Measurements from ENCODE around the gene ZNF610. TPM values are rescaled to one million over a fixed set of nuclear protein-coding genes. Genes with fewer than 3 reads are reported as not detected.
A peak's percentile ranks its signal among the peaks of the same experiment; 100 is the strongest.
"Not testable (repeated sequence)": the region's sequence is repeated elsewhere in the genome, so short reads cannot be mapped to it uniquely, and the experiment has no call there.

The ZNF610 gene
- total RNA-seq, 1 experiment from 2014 or later: 0.29 TPM

DNA sequence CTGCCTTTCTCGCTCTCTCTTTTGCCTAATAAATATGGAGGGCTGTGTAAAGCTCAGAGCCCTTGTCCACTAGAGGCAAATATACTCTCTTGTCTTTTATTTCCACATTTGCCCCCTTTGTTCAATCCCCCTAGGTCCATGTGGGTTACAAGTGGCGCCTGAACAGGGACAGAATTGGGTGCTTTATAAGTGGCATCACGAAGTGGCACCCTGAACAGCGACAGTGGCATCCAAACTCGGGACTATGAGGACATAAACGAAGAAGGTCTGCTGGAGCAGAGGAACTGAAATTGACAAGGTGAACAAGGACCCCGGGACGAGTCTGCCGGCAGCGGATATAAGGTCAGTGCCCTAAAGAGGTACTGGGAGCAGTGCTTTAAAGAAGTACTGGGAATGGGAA is 4.3 kb upstream of the ZNF610 start:
- H3F3A ChIP-seq (ENCODE audit: low read length, unreplicated experiment): no peaks in the 10 kb centered on the region
- no peak overlapping the region for H3K4me2 ChIP-seq (ENCODE audit: low read length)
- H3K27me3 ChIP-seq (ENCODE audit: low read length): no peaks in the 10 kb centered on the region
- no TSS peak for BruUV-seq (replicated peaks)
- H3K36me3 ChIP-seq (ENCODE audit: low read depth, low read length): peaks cover 5% of the 10 kb centered on the region; the same call in 1 of the 2 replicates
- H4K20me1 ChIP-seq (ENCODE audit: low read length): no peaks in the 10 kb centered on the region
- no peaks in the 10 kb centered on the region for H3K4me1 ChIP-seq (ENCODE audit: insufficient read depth, low read length)
- no peaks in the 10 kb centered on the region for H3K79me2 ChIP-seq (ENCODE audit: low read length)
- no peak overlapping the region for H3K9ac ChIP-seq (ENCODE audit: low read length)
- no peak overlapping the region for H2AFZ ChIP-seq (ENCODE audit: low read length)
- CTCF ChIA-PET: no interaction called here
- POLR2A ChIA-PET (ENCODE audit: unreplicated experiment): no interaction called here
- H3K9me2 ChIP-seq (replicated peaks; ENCODE audit: low read length): no peaks in the 10 kb centered on the region
- intact Hi-C loops (cut with micrococcal nuclease): no loop called here
- H3K9me3 ChIP-seq (ENCODE audit: low read length): peaks cover 40% of the 10 kb centered on the region
- no peak for DNase-seq
- H3K27ac ChIP-seq (ENCODE audit: low read length): no peak overlapping the region
- ATAC-seq: no peak
- no peak overlapping the region for H3K4me3 ChIP-seq (ENCODE audit: low read length)
- no peak for TF ChIP-seq EZH2 (IDR thresholded peaks at IDR 0.05; ENCODE audit: low read length, unreplicated experiment)
- TF ChIP-seq EZH2phosphoT487 (IDR thresholded peaks at IDR 0.05; ENCODE audit: borderline replicate concordance, low read length): no peak
- TF ChIP-seq, protein P1, sequence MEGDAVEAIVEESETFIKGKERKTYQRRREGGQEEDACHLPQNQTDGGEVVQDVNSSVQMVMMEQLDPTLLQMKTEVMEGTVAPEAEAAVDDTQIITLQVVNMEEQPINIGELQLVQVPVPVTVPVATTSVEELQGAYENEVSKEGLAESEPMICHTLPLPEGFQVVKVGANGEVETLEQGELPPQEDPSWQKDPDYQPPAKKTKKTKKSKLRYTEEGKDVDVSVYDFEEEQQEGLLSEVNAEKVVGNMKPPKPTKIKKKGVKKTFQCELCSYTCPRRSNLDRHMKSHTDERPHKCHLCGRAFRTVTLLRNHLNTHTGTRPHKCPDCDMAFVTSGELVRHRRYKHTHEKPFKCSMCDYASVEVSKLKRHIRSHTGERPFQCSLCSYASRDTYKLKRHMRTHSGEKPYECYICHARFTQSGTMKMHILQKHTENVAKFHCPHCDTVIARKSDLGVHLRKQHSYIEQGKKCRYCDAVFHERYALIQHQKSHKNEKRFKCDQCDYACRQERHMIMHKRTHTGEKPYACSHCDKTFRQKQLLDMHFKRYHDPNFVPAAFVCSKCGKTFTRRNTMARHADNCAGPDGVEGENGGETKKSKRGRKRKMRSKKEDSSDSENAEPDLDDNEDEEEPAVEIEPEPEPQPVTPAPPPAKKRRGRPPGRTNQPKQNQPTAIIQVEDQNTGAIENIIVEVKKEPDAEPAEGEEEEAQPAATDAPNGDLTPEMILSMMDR (conservative IDR thresholded peaks at IDR 0.05; ENCODE audit: low read depth, low read length): no peak

DNA sequence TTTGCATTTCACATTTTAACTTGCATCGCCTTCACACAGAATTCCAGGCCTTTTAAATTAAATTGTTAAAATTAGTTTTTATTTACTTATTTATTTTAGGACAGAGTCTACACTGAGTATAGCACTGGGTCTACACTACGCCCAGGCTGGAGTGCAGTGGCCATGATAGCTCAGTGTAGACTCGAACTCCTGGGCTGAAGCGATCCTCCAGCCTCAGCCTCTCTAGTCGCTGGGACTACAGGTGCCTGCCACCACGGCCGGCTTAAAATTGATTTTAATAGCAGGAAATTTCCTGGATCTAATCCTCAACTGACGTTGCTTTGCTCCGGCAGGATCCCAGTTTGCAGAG is 301 bp upstream of the ZNF610 start:
- H3K9me3 ChIP-seq (ENCODE audit: low read length): peaks cover 32% of the 10 kb centered on the region
- no peaks in the 10 kb centered on the region for H3K27me3 ChIP-seq (ENCODE audit: low read length)
- no peaks in the 10 kb centered on the region for H3K79me2 ChIP-seq (ENCODE audit: low read length)
- TF ChIP-seq EZH2 (IDR thresholded peaks at IDR 0.05; ENCODE audit: low read length, unreplicated experiment) (no peak), EZH2phosphoT487 (IDR thresholded peaks at IDR 0.05; ENCODE audit: borderline replicate concordance, low read length) (no peak)
- TF ChIP-seq, protein P1 (conservative IDR thresholded peaks at IDR 0.05; ENCODE audit: low read depth, low read length): no peak
- H3K4me3 ChIP-seq (ENCODE audit: low read length): peak overlapping the region; percentile 70
- no peaks in the 10 kb centered on the region for H3K4me1 ChIP-seq (ENCODE audit: insufficient read depth, low read length)
- ATAC-seq (peak; percentile 20; the same call in 1 of the 2 replicates), DNase-seq (no peak)
- BruUV-seq (replicated peaks): no TSS peak
- H4K20me1 ChIP-seq (ENCODE audit: low read length): no peaks in the 10 kb centered on the region
- ChIA-PET POLR2A (ENCODE audit: unreplicated experiment) (interaction anchor here (0.6 kb wide), 1 partner anchor 175 kb away, joined by 3 read pairs; no protein-coding TSS in a partner anchor), CTCF (no interaction called here)
- H3F3A ChIP-seq (ENCODE audit: low read length, unreplicated experiment): no peaks in the 10 kb centered on the region
- peaks cover 7% of the 10 kb centered on the region; the same call in 1 of the 2 replicates for H3K36me3 ChIP-seq (ENCODE audit: low read depth, low read length)
- H3K27ac ChIP-seq (ENCODE audit: low read length): no peak overlapping the region
- H2AFZ ChIP-seq (ENCODE audit: low read length): peak overlapping the region; percentile 96
- H3K9ac ChIP-seq (ENCODE audit: low read length): no peak overlapping the region
- peak overlapping the region; percentile 83; the same call in 1 of the 2 replicates for H3K4me2 ChIP-seq (ENCODE audit: low read length)
- H3K9me2 ChIP-seq (replicated peaks; ENCODE audit: low read length): no peaks in the 10 kb centered on the region
- intact Hi-C loops (cut with micrococcal nuclease): no loop called here

DNA sequence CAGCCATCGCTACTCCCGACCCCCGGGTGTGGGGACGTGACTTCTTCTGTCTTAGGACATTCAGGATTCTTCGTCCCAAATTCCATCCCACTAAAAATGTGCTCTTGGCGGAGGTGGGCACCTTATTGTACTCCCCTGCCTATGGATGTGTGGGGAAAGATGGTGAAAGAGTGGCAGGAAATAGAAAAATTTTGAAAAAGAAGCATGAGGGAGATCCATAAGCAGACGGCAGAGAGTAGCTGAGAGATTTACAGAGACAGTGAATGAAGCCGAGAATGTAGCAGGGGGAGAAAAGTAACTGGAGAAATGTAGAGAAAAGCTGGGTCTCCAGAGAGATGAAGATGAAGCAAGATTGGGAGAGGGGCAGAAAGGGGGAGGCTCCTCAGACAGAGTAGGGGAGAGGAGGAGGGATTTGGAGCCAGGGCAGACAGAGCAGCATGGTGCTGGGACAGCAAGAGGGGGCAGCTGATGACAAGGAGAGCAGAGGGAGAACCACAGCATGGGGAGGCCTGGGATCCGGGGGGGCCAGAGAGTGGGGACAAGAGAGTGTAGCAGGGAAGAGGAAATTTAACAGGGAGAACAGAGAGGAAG is 843 bp downstream of the ZNF610 start:
- H3K27ac ChIP-seq (ENCODE audit: low read length): no peak overlapping the region
- H3K9me2 ChIP-seq (replicated peaks; ENCODE audit: low read length): no peaks in the 10 kb centered on the region
- peak overlapping the region; percentile 83 for H3K4me2 ChIP-seq (ENCODE audit: low read length)
- no peaks in the 10 kb centered on the region for H3K27me3 ChIP-seq (ENCODE audit: low read length)
- intact Hi-C loops (cut with micrococcal nuclease): no loop called here
- peak overlapping the region; percentile 70 for H3K4me3 ChIP-seq (ENCODE audit: low read length)
- no TSS peak for BruUV-seq (replicated peaks)
- H3K79me2 ChIP-seq (ENCODE audit: low read length): no peaks in the 10 kb centered on the region
- no peaks in the 10 kb centered on the region for H3F3A ChIP-seq (ENCODE audit: low read length, unreplicated experiment)
- DNase-seq (no peak), ATAC-seq (no peak; the same call in 1 of the 2 replicates)
- TF ChIP-seq, protein P1 (conservative IDR thresholded peaks at IDR 0.05; ENCODE audit: low read depth, low read length): no peak
- no peak for TF ChIP-seq EZH2phosphoT487 (IDR thresholded peaks at IDR 0.05; ENCODE audit: borderline replicate concordance, low read length)
- TF ChIP-seq EZH2 (IDR thresholded peaks at IDR 0.05; ENCODE audit: low read length, unreplicated experiment): no peak
- no peaks in the 10 kb centered on the region for H3K4me1 ChIP-seq (ENCODE audit: insufficient read depth, low read length)
- peaks cover 23% of the 10 kb centered on the region for H3K9me3 ChIP-seq (ENCODE audit: low read length)
- H3K9ac ChIP-seq (ENCODE audit: low read length): peak overlapping the region; percentile 77
- no peaks in the 10 kb centered on the region for H4K20me1 ChIP-seq (ENCODE audit: low read length)
- ChIA-PET POLR2A (ENCODE audit: unreplicated experiment) (no interaction called here), CTCF (no interaction called here)
- H3K36me3 ChIP-seq (ENCODE audit: low read depth, low read length): peaks cover 3% of the 10 kb centered on the region; the same call in 1 of the 2 replicates
- peak overlapping the region; percentile 96; the same call in 1 of the 2 replicates for H2AFZ ChIP-seq (ENCODE audit: low read length)

DNA sequence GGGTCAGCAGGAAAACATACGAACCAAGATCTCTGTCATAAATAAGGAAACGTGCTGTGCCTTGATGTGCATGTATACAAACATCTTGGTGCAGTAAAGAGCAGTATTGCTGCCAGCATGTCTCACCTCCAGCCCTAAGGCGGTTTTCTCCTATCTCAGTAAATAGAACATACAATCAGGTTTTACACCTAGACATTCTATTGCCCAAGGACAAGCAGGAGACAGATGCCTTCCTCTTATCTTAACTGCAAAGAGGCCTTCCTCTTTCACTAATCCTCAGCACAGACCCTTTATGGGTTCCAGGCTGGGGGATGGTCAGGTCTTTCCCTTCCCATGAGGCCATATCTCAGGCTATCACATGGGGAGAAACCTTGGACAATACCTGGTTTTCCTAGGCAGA is 3.0 kb downstream of the ZNF610 start:
- CTCF ChIA-PET; H3K27me3 ChIP-seq (ENCODE audit: low read length); H3K4me2 ChIP-seq (ENCODE audit: low read length); H3K4me3 ChIP-seq (ENCODE audit: low read length); H3K79me2 ChIP-seq (ENCODE audit: low read length); H4K20me1 ChIP-seq (ENCODE audit: low read length); H3K9ac ChIP-seq (ENCODE audit: low read length); H3K9me2 ChIP-seq (replicated peaks; ENCODE audit: low read length); ATAC-seq; POLR2A ChIA-PET (ENCODE audit: unreplicated experiment); intact Hi-C loops (cut with micrococcal nuclease); H3K27ac ChIP-seq (ENCODE audit: low read length); H3F3A ChIP-seq (ENCODE audit: low read length, unreplicated experiment); H3K36me3 ChIP-seq (ENCODE audit: low read depth, low read length); DNase-seq; BruUV-seq (replicated peaks); H2AFZ ChIP-seq (ENCODE audit: low read length); H3K4me1 ChIP-seq (ENCODE audit: insufficient read depth, low read length): not testable (repeated sequence)
- H3K9me3 ChIP-seq (ENCODE audit: low read length): peaks cover 11% of the 10 kb centered on the region
